ENCODE data around the gene SYT3. TPM values are rescaled to one million over a fixed set of nuclear protein-coding genes. Genes with fewer than 3 reads are reported as not detected.

Gene SYT3
- total and polyA plus RNA-seq, 2 of the 8 experiments (the other 6 are each of a cell fraction or from before 2014, with no cell fraction given) = 6.7 to 17.3 TPM

DNA sequence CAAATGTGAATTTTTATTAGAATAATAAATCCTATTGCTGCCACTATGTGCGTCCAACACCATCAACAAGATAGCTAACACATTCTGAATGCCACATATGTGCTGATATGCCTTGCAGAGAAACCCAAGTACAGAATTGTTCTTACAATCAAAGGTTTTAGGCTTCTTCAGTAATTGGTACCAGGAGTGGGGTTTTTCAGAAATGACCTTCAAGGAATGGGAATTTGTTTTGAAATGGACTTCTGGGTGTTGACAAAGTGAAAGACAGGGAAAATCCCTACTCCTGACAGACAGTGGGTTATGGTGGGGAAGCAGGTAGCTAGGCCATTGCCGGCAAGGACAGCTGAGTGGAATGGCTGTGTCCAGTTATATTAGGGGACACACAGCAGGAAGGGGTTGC, 5.7 kb downstream of the SYT3 start:
- no peak overlapping the region for H2BK15ac ChIP-seq (ENCODE audit: low read length)

More for the DNA sequence above, 5.7 kb downstream of the SYT3 start:
- TF ChIP-seq USF2 (IDR thresholded peaks at IDR 0.05; ENCODE audit: low read length) (no peak), RXRA (IDR thresholded peaks at IDR 0.05; ENCODE audit: insufficient read depth, low read depth, low read length) (no peak), ZNF274 (IDR thresholded peaks at IDR 0.05; ENCODE audit: borderline replicate concordance, extremely low read depth, low read length) (no peak), KDM1A (IDR thresholded peaks at IDR 0.05; ENCODE audit: borderline replicate concordance, low read length) (no peak), SP4 (IDR thresholded peaks at IDR 0.05; ENCODE audit: low read length) (no peak), SIN3A (conservative IDR thresholded peaks at IDR 0.05 in 1 of 2, IDR thresholded peaks at IDR 0.05 in 1 of 2; ENCODE audit: low read depth in 1 of 2, low read length in 2 of 2) (no peak), GABPA (IDR thresholded peaks at IDR 0.05; ENCODE audit: borderline replicate concordance, insufficient read depth, low read length) (no peak), CEBPB (IDR thresholded peaks at IDR 0.05; ENCODE audit: low read depth, low read length) (no peak), FOSL1 (IDR thresholded peaks at IDR 0.05; ENCODE audit: insufficient read depth, low read depth, low read length) (no peak)
- Histone ChIP-seq H3K9me3 (ENCODE audit: insufficient read depth in 2 of 2, low read depth in 1 of 2, low read length in 1 of 2) (peaks cover 18 to 20% of the 10 kb centered on the region in 2 experiments), H3K4me2 (ENCODE audit: insufficient read depth in 1 of 2, low read depth in 2 of 2, low read length in 2 of 2) (no peak overlapping the region), H3K23me2 (ENCODE audit: low read depth, low read length) (peaks cover 2% of the 10 kb centered on the region; the same call in 1 of the 2 replicates), H4K20me1 (replicated peaks in 1 of 2; ENCODE audit: control insufficient read depth in 1 of 2, insufficient read depth in 2 of 2, low read length in 2 of 2) (peaks cover 0 to 2% of the 10 kb centered on the region in 2 experiments), H2AK5ac (ENCODE audit: low read depth, low read length) (no peak overlapping the region), H3K23ac (ENCODE audit: insufficient read length) (no peak overlapping the region), H2AFZ (ENCODE audit: low read length) (no peak overlapping the region), H4K91ac (replicated peaks; ENCODE audit: insufficient read length, low read length) (no peak overlapping the region), H2BK12ac (ENCODE audit: low read depth, low read length) (no peak overlapping the region), H3K18ac (ENCODE audit: extremely low read depth, low read length) (no peak overlapping the region), H3K56ac (replicated peaks; ENCODE audit: insufficient read length, low read depth, low read length) (no peak overlapping the region), H3K79me2 (ENCODE audit: control insufficient read depth in 1 of 2, insufficient read depth in 2 of 2, low read length in 2 of 2) (no peaks in the 10 kb centered on the region), H3K14ac (ENCODE audit: insufficient read length) (no peak overlapping the region), H4K8ac (ENCODE audit: extremely low read depth, insufficient read depth, low read length) (no peak overlapping the region), H3K27me3 (replicated peaks in 1 of 4; ENCODE audit: control insufficient read depth in 3 of 4, extremely low read depth in 1 of 4, insufficient read depth in 3 of 4, low read length in 3 of 4) (peaks cover 0 to 4% (median under 1%) of the 10 kb centered on the region in 4 experiments; a peak in 3 of 7 replicates), H2BK5ac (ENCODE audit: low read depth, low read length) (no peak overlapping the region), H3K4me3 (ENCODE audit: extremely low read depth in 1 of 4, insufficient read depth in 2 of 4, low read depth in 3 of 4, low read length in 4 of 4) (no peak overlapping the region), H3K4ac (replicated peaks; ENCODE audit: insufficient read length, low read depth, low read length) (no peak overlapping the region), H2BK20ac (ENCODE audit: low read length) (no peak overlapping the region), H3K27ac (ENCODE audit: low read depth, low read length) (no peak overlapping the region), H2BK120ac (replicated peaks; ENCODE audit: low read depth, low read length) (no peak overlapping the region), H3K79me1 (ENCODE audit: low read depth, low read length) (no peaks in the 10 kb centered on the region), H3K9ac (replicated peaks in 1 of 4; ENCODE audit: extremely low read depth in 1 of 4, low read depth in 3 of 4, low read length in 3 of 4) (no peak overlapping the region), H3K4me1 (replicated peaks in 1 of 4; ENCODE audit: control insufficient read depth in 3 of 4, insufficient read depth in 4 of 4, low read length in 3 of 4) (peaks cover 0 to 4% (median 2%) of the 10 kb centered on the region in 4 experiments; a peak in 2 of 7 replicates), H3K36me3 (ENCODE audit: control insufficient read depth in 2 of 4, insufficient read depth in 4 of 4, low read length in 3 of 4) (no peaks in the 10 kb centered on the region; a peak in 1 of 8 replicates), H4K5ac (ENCODE audit: insufficient read length, low read depth, low read length) (no peak overlapping the region)
- FAIRE-seq (no peak), DNase-seq (ENCODE audit: low read depth in 1 of 2, low spot score in 2 of 2) (no peak)
- 90% methylated on average over 2 of the region's 2 CpGs; no CpG with 5 or more reads in 1 of the 2 experiments for WGBS, 2 experiments (ENCODE audit: extremely low coverage in 1 of 2, insufficient coverage in 1 of 2, insufficient read length in 1 of 2, insufficient replicate concordance in 2 of 2, low coverage in 1 of 2, low lambda C conversion rate in 2 of 2, missing lambda C conversion rate in 1 of 2)
- ChIA-PET CTCF (ENCODE audit: partially characterized antibody) (interaction anchor here (0.7 kb wide), 2 partner anchors 9 to 50 kb away, joined by 3 read pairs; no protein-coding TSS in a partner anchor), POLR2A (ENCODE audit: partially characterized antibody) (interaction anchor here (0.6 kb wide), 1 partner anchor 805 kb away, joined by 4 read pairs; no protein-coding TSS in a partner anchor)

All from H1 (cell line).